NCI-H1417 treated with DMSO at 0.1 percent for 48 hours (cell line): ENCODE data around the gene SMARCAD1.

Experiments used
- DNase-seq: peaks from one replicate; lab custom pipeline; 2025; lab: John Stamatoyannopoulos, UW

Gene SMARCAD1

DNA sequence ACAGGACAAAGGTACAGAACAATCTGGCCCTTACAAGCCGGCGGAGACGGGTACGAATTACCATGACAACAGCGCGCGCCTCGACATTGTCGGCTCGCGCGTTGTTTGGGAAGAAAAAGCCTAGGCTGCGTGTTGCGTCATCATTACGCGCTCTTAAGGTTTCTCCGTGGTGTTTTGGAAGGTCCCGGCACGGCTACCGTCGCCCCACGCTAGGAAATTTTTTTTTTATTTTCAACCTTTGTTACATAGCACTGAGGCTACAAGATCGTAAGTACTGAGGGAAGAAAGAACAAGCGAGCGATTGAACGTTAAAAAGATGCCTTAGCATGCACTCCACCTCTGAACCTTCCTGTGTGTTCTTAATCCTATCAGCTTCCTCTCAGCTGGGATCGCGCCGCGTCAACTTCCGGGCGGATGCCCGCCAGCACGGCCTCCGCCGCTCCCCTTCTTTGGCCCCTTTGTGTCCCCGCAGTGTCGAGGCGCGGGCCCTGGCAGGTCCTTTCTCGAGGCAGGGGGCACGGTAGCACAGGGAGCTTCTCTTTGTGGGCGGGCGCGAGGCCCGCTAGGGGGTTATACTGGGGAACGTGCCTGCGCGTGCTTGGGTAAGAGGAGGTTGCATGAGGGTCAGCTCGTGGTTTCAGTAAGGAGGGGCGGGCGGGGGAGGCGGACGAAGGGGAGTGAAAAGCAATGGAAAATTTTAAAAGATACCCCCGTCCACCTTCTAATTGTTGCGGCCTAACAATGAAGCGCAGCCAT lies at the start of gene SMARCAD1:
Gene SMARCAD1 (plus strand): TSS at position 397 of the 756 bp plus-strand sequence. CDS start 530 bp downstream, outside the sequence.
- peak; percentile 96 for DNase-seq

DNA sequence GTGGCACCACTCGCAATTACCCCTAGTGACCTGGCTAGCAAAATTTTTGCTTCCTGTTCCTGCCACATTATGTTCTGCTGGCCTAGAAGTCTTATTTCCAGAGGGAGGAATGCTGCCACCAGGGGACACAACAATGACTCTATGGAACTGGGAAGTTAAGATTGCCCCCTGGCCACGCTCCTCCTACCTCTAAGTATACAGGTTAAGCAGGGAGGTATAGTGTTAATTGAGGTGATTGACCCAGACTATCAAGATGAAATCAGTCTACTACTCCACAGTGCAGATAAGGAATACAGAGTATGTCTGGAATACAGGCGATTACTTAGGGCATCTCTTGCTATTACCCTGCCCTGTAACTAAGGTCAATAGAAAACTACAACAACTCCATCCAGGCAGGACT lies 48.8 kb upstream of the SMARCAD1 start:
- DNase-seq = no peak

- no peak for DNase-seq
Observed at GRCh38 chr4:94159790-94160189, 47.9 kb upstream of the SMARCAD1 start.

GRCh38 chr4:94160774-94161173 lies 46.9 kb upstream of the SMARCAD1 start:
- DNase-seq = no peak

DNA sequence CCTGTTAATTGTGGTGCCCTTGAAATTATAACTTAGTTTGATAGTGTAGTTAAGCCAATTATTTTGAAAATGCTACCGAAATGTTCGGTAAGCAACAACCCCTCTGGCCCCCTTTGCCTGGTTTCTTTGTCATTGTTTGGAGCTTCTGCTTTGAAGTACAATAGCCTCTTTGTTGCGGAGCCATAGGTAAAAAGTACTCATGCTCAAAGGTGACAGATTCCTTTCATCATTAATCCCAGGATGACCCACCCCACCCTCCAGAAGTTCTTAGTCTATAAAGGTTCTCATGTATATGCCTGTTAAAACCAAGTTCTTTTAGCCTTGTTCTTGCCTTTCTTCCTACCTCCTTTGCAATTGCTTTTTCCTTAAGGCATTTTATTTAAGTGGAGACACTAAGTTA lies 42.4 kb upstream of the SMARCAD1 start:
- DNase-seq = no peak

- DNase-seq = no peak
Observed at GRCh38 chr4:94168321-94168720, 39.3 kb upstream of the SMARCAD1 start.

DNA sequence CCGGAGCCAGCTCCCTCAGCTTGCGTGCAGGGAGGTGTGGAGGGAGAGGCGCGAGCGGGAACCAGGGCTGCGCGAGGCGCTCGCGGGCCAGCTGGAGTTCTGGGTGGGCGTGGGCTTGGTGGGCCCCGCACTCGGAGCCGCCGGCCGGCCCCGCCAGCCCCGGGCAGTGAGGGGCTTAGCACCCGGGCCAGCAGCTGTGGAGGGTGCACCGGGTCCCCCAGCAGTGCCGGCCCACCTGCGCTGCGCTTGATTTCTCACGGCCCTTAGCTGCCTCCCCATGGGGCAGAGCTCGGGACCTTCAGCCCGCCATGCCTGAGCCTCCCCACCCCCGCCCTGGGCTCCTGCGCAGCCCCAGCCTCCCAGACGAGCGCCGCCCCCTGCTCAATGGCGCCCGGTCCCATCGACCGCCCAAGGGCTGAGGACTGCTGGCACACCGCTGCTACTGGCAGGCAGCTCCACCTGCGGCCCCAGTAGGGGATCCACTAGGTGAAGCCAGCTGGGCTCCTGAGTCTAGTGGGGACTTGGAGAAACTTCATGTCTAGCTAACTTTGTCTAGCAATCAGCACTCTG lies 37.8 kb upstream of the SMARCAD1 start:
- no peak for DNase-seq

- DNase-seq = no peak
Observed at GRCh38 chr4:94171616-94172015, 36.0 kb upstream of the SMARCAD1 start.

- no peak for DNase-seq
Observed at GRCh38 chr4:94175553-94176261, 32.0 kb upstream of the SMARCAD1 start.

- DNase-seq = no peak
Observed at GRCh38 chr4:94177822-94178221, 29.8 kb upstream of the SMARCAD1 start.

GRCh38 chr4:94181815-94182214 lies 25.9 kb upstream of the SMARCAD1 start:
- DNase-seq = no peak

GRCh38 chr4:94202769-94203168 lies 4.9 kb upstream of the SMARCAD1 start:
- no peak for DNase-seq

DNA sequence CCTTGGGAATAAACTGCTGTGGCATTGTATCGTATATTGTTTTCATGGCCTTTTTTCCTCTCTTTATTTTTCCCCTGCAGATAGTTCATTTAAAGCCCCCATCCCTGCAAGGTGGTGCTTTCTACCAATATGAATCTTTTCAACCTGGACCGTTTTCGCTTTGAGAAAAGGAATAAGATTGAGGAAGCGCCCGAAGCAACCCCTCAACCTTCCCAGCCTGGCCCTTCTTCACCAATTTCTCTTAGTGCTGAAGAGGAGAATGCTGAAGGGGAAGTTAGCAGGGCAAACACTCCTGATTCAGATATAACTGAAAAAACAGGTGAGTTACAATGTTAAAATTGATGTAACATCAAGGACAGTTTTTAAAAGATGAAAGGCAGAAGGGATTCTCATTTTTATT lies 601 bp downstream of the SMARCAD1 start:
- no peak for DNase-seq

GRCh38 chr4:94208918-94209317 lies 1.3 kb downstream of the SMARCAD1 start:
- no peak for DNase-seq

DNA sequence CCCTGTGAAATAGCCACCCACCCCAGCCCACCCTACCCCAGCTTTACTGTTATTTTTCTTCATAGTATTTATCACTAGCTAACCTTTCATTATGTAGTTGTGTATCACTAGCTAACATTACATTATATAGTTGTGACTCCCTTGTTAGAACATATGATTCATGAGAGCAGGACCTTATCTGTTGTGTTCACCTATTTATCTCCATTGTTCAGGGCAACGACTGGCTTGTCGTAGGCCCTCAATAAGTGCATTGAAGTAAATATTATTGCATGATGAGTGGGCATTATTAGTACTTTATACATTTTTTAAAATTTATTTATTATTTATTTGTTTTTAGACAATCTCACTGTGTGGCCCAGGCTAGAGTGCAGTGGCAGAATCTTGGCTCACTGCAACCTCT lies 4.2 kb downstream of the SMARCAD1 start:
- DNase-seq = no peak

- DNase-seq = no peak
Observed at GRCh38 chr4:94214703-94215319, 7.1 kb downstream of the SMARCAD1 start.

DNA sequence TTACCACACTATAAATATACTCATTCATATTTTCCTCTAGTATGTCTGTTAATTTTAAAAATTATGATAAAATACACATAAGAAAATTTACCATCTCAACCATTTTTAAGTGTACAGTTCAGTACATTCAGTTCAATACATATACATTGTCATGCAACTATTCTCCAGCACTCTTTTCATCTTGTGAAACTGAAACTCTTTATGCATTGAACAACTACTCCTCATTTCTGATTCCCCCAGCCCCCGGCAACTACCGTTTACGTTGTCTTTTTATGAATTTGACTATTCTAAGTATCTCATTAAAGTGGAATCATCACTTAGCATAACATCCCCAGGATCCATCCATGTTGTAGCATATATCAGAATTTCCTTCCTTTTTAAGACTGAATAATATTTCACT lies 8.7 kb downstream of the SMARCAD1 start:
- no peak for DNase-seq

GRCh38 chr4:94219402-94219801 lies 11.7 kb downstream of the SMARCAD1 start:
- no peak for DNase-seq

- no peak for DNase-seq
Observed at GRCh38 chr4:94221916-94222315, 14.3 kb downstream of the SMARCAD1 start.

DNA sequence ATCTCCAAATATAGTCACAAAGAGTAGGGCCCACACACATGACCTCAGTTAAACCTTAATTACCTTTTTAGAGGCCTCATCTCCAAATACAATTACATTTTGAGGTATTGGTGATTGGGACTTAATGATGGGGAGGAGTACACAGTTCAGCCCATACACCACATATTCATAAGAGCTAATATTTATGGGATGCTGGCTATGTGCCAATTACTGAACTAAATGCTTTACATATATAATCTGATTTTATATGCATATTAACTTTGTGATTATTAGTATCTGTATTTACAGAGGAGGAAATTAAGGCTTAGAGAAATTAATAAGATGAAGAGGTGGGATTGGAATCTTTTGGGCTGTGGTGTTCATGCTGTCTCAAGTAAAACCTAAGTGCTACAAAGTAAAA lies 17.8 kb downstream of the SMARCAD1 start:
- no peak for DNase-seq

DNA sequence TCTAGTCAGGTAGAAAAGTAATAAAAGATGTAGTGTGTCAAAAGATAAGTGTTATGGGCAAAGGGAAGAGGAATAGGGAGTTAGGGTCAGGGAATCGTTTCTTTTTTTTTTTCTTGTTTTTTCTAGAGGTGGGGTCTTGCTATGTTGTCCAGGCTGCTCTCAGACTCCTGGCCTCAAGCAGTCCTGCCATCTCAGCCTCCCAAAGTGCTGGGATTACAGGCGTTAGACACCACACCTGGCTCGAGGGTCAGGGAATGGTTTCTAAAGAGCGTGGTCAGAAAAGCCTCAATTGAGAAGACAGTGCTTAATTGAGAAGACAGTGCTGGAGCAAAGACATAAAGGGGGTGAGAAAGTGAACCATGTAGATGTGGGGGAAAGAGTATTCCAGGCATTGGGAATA lies 19.1 kb downstream of the SMARCAD1 start:
- no peak for DNase-seq

- DNase-seq = no peak
Observed at GRCh38 chr4:94228493-94229216, 21.0 kb downstream of the SMARCAD1 start.
